OCI-LY1 (cell line): Measurements from ENCODE around the gene VWA1.

Experiments used
- H2AFZ ChIP-seq: fragments of 200-600 bp; sonication (generic), shearing (Covaris generic); 2 replicates; pipeline ENCODE4 v1.6.0; 2014; ENCODE audit warnings: antibody characterized with exemption, mild to moderate bottlenecking, low read length
- H3F3A ChIP-seq: fragments of 200-600 bp; sonication (generic), shearing (Covaris generic); 2 replicates; pipeline ENCODE4 v1.6.0; 2014; ENCODE audit warnings: mild to moderate bottlenecking, antibody characterized with exemption, low read length, moderate library complexity; ENCODE audit not compliant: insufficient read depth
- H3K27ac ChIP-seq: fragments of 200-600 bp; sonication (generic); 2 replicates; pipeline ENCODE4 v1.5.1; 2014; ENCODE audit warnings: low read length, mixed run types, mild to moderate bottlenecking, low read depth; ENCODE audit not compliant: poor library complexity, severe bottlenecking
- H3K27me3 ChIP-seq: fragments of 200-600 bp; sonication (generic); 2 replicates; pipeline ENCODE4 v1.6.0; 2014; ENCODE audit warnings: antibody characterized with exemption, mild to moderate bottlenecking, low read length, moderate library complexity; ENCODE audit not compliant: insufficient read depth
- H3K36me3 ChIP-seq: fragments of 200-600 bp; sonication (generic); 2 replicates; pipeline ENCODE4 v1.6.1; 2014; ENCODE audit warnings: mild to moderate bottlenecking, antibody characterized with exemption, low read length, moderate library complexity, mixed read lengths; ENCODE audit not compliant: insufficient read depth
- H3K4me1 ChIP-seq: fragments of 200-600 bp; sonication (generic); 2 replicates; pipeline ENCODE4 v1.5.1; 2014; ENCODE audit warnings: mild to moderate bottlenecking, low read length, moderate library complexity; ENCODE audit not compliant: insufficient read depth, severe bottlenecking
- H3K4me2 ChIP-seq: fragments of 200-600 bp; sonication (generic), shearing (Covaris generic); 2 replicates; pipeline ENCODE4 v1.6.1; 2014; ENCODE audit warnings: low read length
- H3K4me3 ChIP-seq: fragments of 200-600 bp; sonication (generic); 2 replicates; pipeline ENCODE4 v1.5.1; 2014; ENCODE audit warnings: low read length, low read depth, mild to moderate bottlenecking, mixed read lengths; ENCODE audit not compliant: poor library complexity, severe bottlenecking
- H3K79me2 ChIP-seq: fragments of 200-600 bp; shearing (Covaris generic); 2 replicates; pipeline ENCODE4 v1.6.1; 2016; ENCODE audit warnings: mixed run types, low read length, mixed read lengths; ENCODE audit not compliant: insufficient read depth
- H3K9ac ChIP-seq: fragments of 200-600 bp; sonication (generic), shearing (Covaris generic); 2 replicates; pipeline ENCODE4 v1.6.1; 2014; ENCODE audit warnings: mild to moderate bottlenecking, low read length, mixed read lengths
- H3K9me2 ChIP-seq: fragments of 200-600 bp; sonication (generic), shearing (Covaris generic); 2 replicates; pipeline ENCODE4 v1.6.1; 2014; ENCODE audit warnings: low read depth, mild to moderate bottlenecking, low read length, mixed read lengths
- H3K9me3 ChIP-seq: fragments of 200-600 bp; shearing (Covaris generic); 2 replicates; pipeline ENCODE4 v1.6.1; 2014; ENCODE audit warnings: low read length, mixed read lengths
- H4K20me1 ChIP-seq: fragments of 200-600 bp; sonication (generic), shearing (Covaris generic); 2 replicates; pipeline ENCODE4 v1.6.0; 2016; ENCODE audit warnings: mild to moderate bottlenecking, low read length; ENCODE audit not compliant: insufficient read depth
- CTCF ChIP-seq: fragments of 200-600 bp; sonication (generic), shearing (Covaris generic); IDR thresholded peaks from 2 replicates; pipeline ENCODE4 v1.5.1; 2017; ENCODE audit warnings: mild to moderate bottlenecking, antibody characterized with exemption, low read length, moderate library complexity, mixed read lengths
- EZH2 ChIP-seq: fragments of 200-600 bp; sonication (generic), shearing (Covaris generic); IDR thresholded peaks from 2 replicates; pipeline ENCODE4 v1.8.0; 2017; ENCODE audit warnings: borderline replicate concordance, mixed run types, mild to moderate bottlenecking, antibody characterized with exemption, low read length, moderate library complexity, mixed read lengths

VWA1 gene

GRCh38 chr1:1393014-1393413 lies 42.5 kb upstream of the VWA1 start:
- no peaks in the 10 kb centered on the region for H3K9me3 ChIP-seq
- no peak overlapping the region for H3K27ac ChIP-seq
- H3K4me3 ChIP-seq = no peak overlapping the region
- H3K9ac ChIP-seq = no peak overlapping the region
- peaks cover 95% of the 10 kb centered on the region for H3K36me3 ChIP-seq
- TF ChIP-seq CTCF (no peak), EZH2 (no peak)
- H3K79me2 ChIP-seq = peaks cover 9% of the 10 kb centered on the region
- H2AFZ ChIP-seq = no peak overlapping the region
- no peaks in the 10 kb centered on the region for H4K20me1 ChIP-seq
- no peaks in the 10 kb centered on the region for H3K9me2 ChIP-seq
- H3K27me3 ChIP-seq = no peaks in the 10 kb centered on the region
- peaks cover 10% of the 10 kb centered on the region for H3K4me1 ChIP-seq
- H3F3A ChIP-seq = no peaks in the 10 kb centered on the region
- no peak overlapping the region for H3K4me2 ChIP-seq

DNA sequence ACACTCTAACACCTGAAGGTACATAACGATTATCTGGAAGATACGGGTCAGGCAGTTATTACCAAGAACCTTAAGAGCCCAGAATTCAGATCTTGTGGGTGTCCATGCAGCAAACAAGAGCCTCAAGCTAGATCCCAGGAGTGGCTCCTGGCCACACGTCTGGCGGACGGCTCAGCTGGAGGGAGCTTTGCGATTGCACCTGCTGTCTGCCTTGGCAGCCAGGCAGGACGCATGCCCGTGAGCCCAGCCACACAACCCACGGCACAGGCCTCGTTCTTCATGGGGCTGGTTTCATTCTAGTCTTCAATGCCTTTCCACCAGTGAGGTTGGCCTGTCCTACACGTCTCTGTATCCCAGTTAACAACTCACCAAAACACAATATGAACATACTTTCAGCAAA lies 42.1 kb upstream of the VWA1 start:
- H3K79me2 ChIP-seq = peaks cover 13% of the 10 kb centered on the region

GRCh38 chr1:1394116-1394515 lies 41.4 kb upstream of the VWA1 start:
- Histone ChIP-seq H3K27me3 (no peaks in the 10 kb centered on the region), H2AFZ (no peak overlapping the region), H3K9me3 (no peaks in the 10 kb centered on the region), H3K4me1 (peaks cover 14% of the 10 kb centered on the region), H3K9ac (no peak overlapping the region), H3K79me2 (peaks cover 17% of the 10 kb centered on the region), H4K20me1 (no peaks in the 10 kb centered on the region), H3K4me2 (no peak overlapping the region), H3K36me3 (peaks cover 88% of the 10 kb centered on the region), H3K9me2 (no peaks in the 10 kb centered on the region), H3K4me3 (no peak overlapping the region), H3F3A (no peaks in the 10 kb centered on the region), H3K27ac (no peak overlapping the region)
- TF ChIP-seq EZH2 (no peak), CTCF (no peak)

More for the DNA sequence above, 42.1 kb upstream of the VWA1 start:
- no peak overlapping the region for H2AFZ ChIP-seq
- H3F3A ChIP-seq = no peaks in the 10 kb centered on the region
- H3K9me2 ChIP-seq = no peaks in the 10 kb centered on the region
- H3K4me3 ChIP-seq = no peak overlapping the region
- no peak for TF ChIP-seq EZH2
- no peak for TF ChIP-seq CTCF
- H3K36me3 ChIP-seq = peaks cover 95% of the 10 kb centered on the region
- H4K20me1 ChIP-seq = no peaks in the 10 kb centered on the region
- no peaks in the 10 kb centered on the region for H3K27me3 ChIP-seq
- H3K27ac ChIP-seq = no peak overlapping the region
- peaks cover 14% of the 10 kb centered on the region for H3K4me1 ChIP-seq
- no peaks in the 10 kb centered on the region for H3K9me3 ChIP-seq
- H3K9ac ChIP-seq = no peak overlapping the region
- no peak overlapping the region for H3K4me2 ChIP-seq
